Measurements from ENCODE around the gene WDR47.
"Not testable (repeated sequence)": the region's sequence is repeated elsewhere in the genome, so short reads cannot be mapped to it uniquely, and the experiment has no call there.

The WDR47 gene

GRCh38 chr1:109040627-109040988 is 1.3 kb downstream of the WDR47 start:
- Histone ChIP-seq H3K27ac (ENCODE audit: low read length) (no peak overlapping the region), H3K4me3 (ENCODE audit: low read length) (peak overlapping the region; percentile 95), H3K36me3 (replicated peaks; ENCODE audit: low read depth, low read length) (no peaks in the 10 kb centered on the region), H3K9me3 (ENCODE audit: insufficient read depth, low read length) (no peaks in the 10 kb centered on the region), H4K20me1 (ENCODE audit: insufficient read depth, low read length) (no peaks in the 10 kb centered on the region), H3K27me3 (ENCODE audit: low read depth, low read length) (no peaks in the 10 kb centered on the region), H3K4me2 (ENCODE audit: low read length) (peak overlapping the region; percentile 76), H3K9ac (ENCODE audit: low read length) (peak overlapping the region; percentile 75), H3K79me2 (ENCODE audit: low read length) (peaks cover 26% of the 10 kb centered on the region), H3K4me1 (ENCODE audit: low read length) (peaks cover 6% of the 10 kb centered on the region), H2AFZ (ENCODE audit: low read depth, low read length) (no peak overlapping the region)
- TF ChIP-seq, protein P1, sequence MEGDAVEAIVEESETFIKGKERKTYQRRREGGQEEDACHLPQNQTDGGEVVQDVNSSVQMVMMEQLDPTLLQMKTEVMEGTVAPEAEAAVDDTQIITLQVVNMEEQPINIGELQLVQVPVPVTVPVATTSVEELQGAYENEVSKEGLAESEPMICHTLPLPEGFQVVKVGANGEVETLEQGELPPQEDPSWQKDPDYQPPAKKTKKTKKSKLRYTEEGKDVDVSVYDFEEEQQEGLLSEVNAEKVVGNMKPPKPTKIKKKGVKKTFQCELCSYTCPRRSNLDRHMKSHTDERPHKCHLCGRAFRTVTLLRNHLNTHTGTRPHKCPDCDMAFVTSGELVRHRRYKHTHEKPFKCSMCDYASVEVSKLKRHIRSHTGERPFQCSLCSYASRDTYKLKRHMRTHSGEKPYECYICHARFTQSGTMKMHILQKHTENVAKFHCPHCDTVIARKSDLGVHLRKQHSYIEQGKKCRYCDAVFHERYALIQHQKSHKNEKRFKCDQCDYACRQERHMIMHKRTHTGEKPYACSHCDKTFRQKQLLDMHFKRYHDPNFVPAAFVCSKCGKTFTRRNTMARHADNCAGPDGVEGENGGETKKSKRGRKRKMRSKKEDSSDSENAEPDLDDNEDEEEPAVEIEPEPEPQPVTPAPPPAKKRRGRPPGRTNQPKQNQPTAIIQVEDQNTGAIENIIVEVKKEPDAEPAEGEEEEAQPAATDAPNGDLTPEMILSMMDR (IDR thresholded peaks at IDR 0.05; ENCODE audit: low read depth, low read length), result no peak
- no peak for TF ChIP-seq EZH2phosphoT487 (IDR thresholded peaks at IDR 0.05; ENCODE audit: low read depth)

DNA sequence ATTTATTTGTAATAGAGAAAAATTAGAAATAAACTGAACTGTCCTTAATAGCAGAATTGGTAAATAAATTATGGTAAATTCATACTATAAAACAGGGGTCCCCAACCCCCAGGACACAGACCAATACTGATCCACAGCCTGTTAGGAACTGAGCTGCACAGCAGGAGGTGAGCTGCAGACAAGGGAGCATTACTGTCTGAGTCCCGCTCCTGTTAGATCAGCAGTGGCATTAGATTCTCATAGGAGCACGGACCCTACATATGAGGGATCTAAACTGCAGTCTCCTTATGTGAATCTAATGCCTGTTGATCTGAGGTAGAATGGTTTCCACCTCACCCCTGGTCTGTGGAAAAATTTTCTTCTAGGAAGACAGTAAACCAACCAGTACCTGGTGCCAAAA is 7.5 kb downstream of the WDR47 start:
- Histone ChIP-seq H3K27ac (ENCODE audit: low read length) (no peak overlapping the region), H3K9ac (ENCODE audit: low read length) (no peak overlapping the region), H4K20me1 (ENCODE audit: insufficient read depth, low read length) (no peaks in the 10 kb centered on the region), H3K4me1 (ENCODE audit: low read length) (no peaks in the 10 kb centered on the region), H3K9me3 (ENCODE audit: insufficient read depth, low read length) (no peaks in the 10 kb centered on the region), H3K4me3 (ENCODE audit: low read length) (no peak overlapping the region), H3K79me2 (ENCODE audit: low read length) (peaks cover 8% of the 10 kb centered on the region), H3K27me3 (ENCODE audit: low read depth, low read length) (no peaks in the 10 kb centered on the region), H2AFZ (ENCODE audit: low read depth, low read length) (no peak overlapping the region), H3K4me2 (ENCODE audit: low read length) (no peak overlapping the region), H3K36me3 (replicated peaks; ENCODE audit: low read depth, low read length) (no peaks in the 10 kb centered on the region)
- no peak for TF ChIP-seq EZH2phosphoT487 (IDR thresholded peaks at IDR 0.05; ENCODE audit: low read depth)
- TF ChIP-seq, protein P1 (IDR thresholded peaks at IDR 0.05; ENCODE audit: low read depth, low read length), result no peak

DNA sequence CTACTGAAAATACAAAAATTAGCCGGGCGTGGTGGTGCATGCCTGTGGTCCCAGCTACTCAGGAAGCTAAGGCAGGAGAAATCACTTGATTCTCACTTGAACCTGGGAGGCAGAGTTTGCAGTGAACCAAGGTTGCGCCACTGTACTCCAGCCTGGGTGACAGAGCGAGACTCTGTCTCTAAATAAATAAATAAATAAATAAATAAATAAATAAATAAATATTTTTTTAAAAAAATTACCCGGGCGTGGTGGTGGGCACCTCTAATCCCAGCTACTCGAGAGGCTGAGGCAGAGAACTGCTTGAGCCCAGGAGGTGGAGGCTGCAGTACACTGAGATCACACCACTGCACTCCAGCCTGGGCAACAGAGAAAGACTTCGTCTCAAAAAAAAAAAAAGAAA is 12.4 kb downstream of the WDR47 start:
- not testable (repeated sequence) for H3K27me3 ChIP-seq (ENCODE audit: low read depth, low read length); H3K36me3 ChIP-seq (replicated peaks; ENCODE audit: low read depth, low read length); H3K4me1 ChIP-seq (ENCODE audit: low read length); H3K4me3 ChIP-seq (ENCODE audit: low read length); H3K27ac ChIP-seq (ENCODE audit: low read length); H3K4me2 ChIP-seq (ENCODE audit: low read length); H2AFZ ChIP-seq (ENCODE audit: low read depth, low read length); H3K79me2 ChIP-seq (ENCODE audit: low read length); H4K20me1 ChIP-seq (ENCODE audit: insufficient read depth, low read length); H3K9ac ChIP-seq (ENCODE audit: low read length); H3K9me3 ChIP-seq (ENCODE audit: insufficient read depth, low read length)

DNA sequence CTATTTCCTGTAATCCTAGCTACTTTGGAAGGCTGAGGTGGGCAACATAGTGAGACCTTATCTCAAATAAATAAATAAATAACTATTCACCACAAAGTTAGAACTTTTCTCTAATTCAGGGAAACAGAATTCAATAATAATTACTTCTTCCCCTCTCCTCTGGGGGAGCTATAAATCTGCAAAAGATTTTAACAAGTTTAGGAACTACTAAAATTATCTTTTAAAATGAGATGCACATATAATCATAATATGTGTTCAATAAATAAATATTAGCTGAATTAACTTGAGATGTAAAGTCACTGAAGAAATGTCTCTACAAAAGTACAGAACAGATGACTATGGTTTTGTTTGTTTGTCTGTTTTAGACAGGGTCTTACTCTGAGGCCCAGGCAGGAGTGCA is 14.1 kb downstream of the WDR47 start:
- H3K27ac ChIP-seq (ENCODE audit: low read length), result no peak overlapping the region
- no peaks in the 10 kb centered on the region for H3K4me1 ChIP-seq (ENCODE audit: low read length)
- no peaks in the 10 kb centered on the region for H3K79me2 ChIP-seq (ENCODE audit: low read length)
- TF ChIP-seq EZH2phosphoT487 (IDR thresholded peaks at IDR 0.05; ENCODE audit: low read depth), result no peak
- TF ChIP-seq, protein P1 (IDR thresholded peaks at IDR 0.05; ENCODE audit: low read depth, low read length), result no peak
- no peaks in the 10 kb centered on the region for H3K36me3 ChIP-seq (replicated peaks; ENCODE audit: low read depth, low read length)
- H4K20me1 ChIP-seq (ENCODE audit: insufficient read depth, low read length), result no peaks in the 10 kb centered on the region
- H3K4me3 ChIP-seq (ENCODE audit: low read length), result no peak overlapping the region
- no peak overlapping the region for H2AFZ ChIP-seq (ENCODE audit: low read depth, low read length)
- no peaks in the 10 kb centered on the region for H3K9me3 ChIP-seq (ENCODE audit: insufficient read depth, low read length)
- no peak overlapping the region for H3K4me2 ChIP-seq (ENCODE audit: low read length)
- no peaks in the 10 kb centered on the region for H3K27me3 ChIP-seq (ENCODE audit: low read depth, low read length)
- no peak overlapping the region for H3K9ac ChIP-seq (ENCODE audit: low read length)

GRCh38 chr1:109025694-109026093 is 16.2 kb downstream of the WDR47 start:
- H3K36me3 ChIP-seq (replicated peaks; ENCODE audit: low read depth, low read length), result no peaks in the 10 kb centered on the region
- no peaks in the 10 kb centered on the region for H3K79me2 ChIP-seq (ENCODE audit: low read length)
- no peaks in the 10 kb centered on the region for H3K4me1 ChIP-seq (ENCODE audit: low read length)
- H3K4me3 ChIP-seq (ENCODE audit: low read length), result no peak overlapping the region
- no peak overlapping the region for H3K27ac ChIP-seq (ENCODE audit: low read length)
- no peak overlapping the region for H2AFZ ChIP-seq (ENCODE audit: low read depth, low read length)
- no peaks in the 10 kb centered on the region for H3K27me3 ChIP-seq (ENCODE audit: low read depth, low read length)
- no peaks in the 10 kb centered on the region for H4K20me1 ChIP-seq (ENCODE audit: insufficient read depth, low read length)
- no peaks in the 10 kb centered on the region for H3K9me3 ChIP-seq (ENCODE audit: insufficient read depth, low read length)
- TF ChIP-seq, protein P1 (IDR thresholded peaks at IDR 0.05; ENCODE audit: low read depth, low read length), result no peak
- no peak for TF ChIP-seq EZH2phosphoT487 (IDR thresholded peaks at IDR 0.05; ENCODE audit: low read depth)
- H3K9ac ChIP-seq (ENCODE audit: low read length), result no peak overlapping the region
- no peak overlapping the region for H3K4me2 ChIP-seq (ENCODE audit: low read length)
